GM12891 (cell line): ENCODE results near the gene LGI4.

ENCODE experiments used
- POLR2A ChIP-seq: IDR thresholded peaks from 2 replicates; pipeline ENCODE4 v1.6.1; 2011; ENCODE audit warnings: low read depth, low read length, control low read depth
- POLR2AphosphoS5 ChIP-seq: IDR thresholded peaks from 2 replicates; pipeline ENCODE4 v1.6.1; 2011; ENCODE audit warnings: low read depth, low read length, control low read depth
- POU2F2 ChIP-seq: IDR thresholded peaks from 2 replicates; pipeline ENCODE4 v1.6.1; 2011; ENCODE audit warnings: low read depth, mild to moderate bottlenecking, control low read depth, low read length, moderate library complexity
- SPI1 ChIP-seq: IDR thresholded peaks from 2 replicates; pipeline ENCODE4 v1.6.1; 2011; ENCODE audit warnings: low read depth, low read length, control low read depth
- TAF1 ChIP-seq: IDR thresholded peaks from 2 replicates; pipeline ENCODE4 v1.6.1; 2011; ENCODE audit warnings: low read depth, low read length, control low read depth

DNA sequence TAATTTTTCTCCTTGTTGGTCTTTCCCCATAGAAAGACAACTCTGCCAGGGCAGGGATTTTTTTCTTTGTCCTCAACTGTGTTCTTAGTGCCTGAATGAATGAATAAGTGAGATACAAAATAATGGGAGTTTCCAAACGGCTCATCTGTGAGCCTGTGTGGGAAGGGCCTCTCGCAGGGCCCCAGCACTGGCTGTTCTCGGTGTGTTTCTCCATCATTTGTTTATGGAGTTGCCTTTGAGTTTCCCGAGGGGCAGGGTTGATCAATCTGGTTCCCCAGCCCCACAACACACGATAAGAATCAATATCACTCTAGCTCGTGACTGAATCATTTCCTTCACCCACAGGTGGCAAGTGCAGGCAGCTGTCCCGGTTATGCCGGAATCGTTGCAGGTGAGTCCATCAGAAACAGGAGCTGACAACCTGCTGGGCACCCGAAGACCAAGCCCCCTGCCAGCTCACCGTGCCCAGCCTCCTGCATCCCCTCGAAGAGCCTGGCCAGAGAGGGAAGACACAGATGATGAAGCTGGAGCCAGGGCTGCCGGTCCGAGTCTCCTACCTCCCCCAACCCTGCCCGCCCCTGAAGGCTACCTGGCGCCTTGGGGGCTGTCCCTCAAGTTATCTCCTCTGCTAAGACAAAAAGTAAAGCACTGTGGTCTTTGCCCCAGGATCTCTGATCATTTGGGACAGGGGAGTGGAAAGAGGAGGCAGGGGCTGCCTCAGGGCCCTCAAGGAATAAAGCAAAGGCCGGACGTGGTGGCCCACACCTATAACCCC lies 34.5 kb upstream of the LGI4 start:
- TF ChIP-seq POLR2AphosphoS5 (no peak), POLR2A (no peak), TAF1 (no peak), SPI1 (no peak), POU2F2 (no peak)
